Bronchial smooth muscle cell (primary cell): ENCODE data around the gene TMEM150B. TPM values are rescaled to one million over a fixed set of nuclear protein-coding genes. Genes with fewer than 3 reads are reported as not detected.

Source experiments
- total RNA-seq: library from RNA; depleted of rRNA; stranded (reverse); fragments of >200 nt; gene quantifications from 2 replicates; pipeline ENCODE4 v1.2.1, GENCODE V29; 2014

Gene TMEM150B, protein sequence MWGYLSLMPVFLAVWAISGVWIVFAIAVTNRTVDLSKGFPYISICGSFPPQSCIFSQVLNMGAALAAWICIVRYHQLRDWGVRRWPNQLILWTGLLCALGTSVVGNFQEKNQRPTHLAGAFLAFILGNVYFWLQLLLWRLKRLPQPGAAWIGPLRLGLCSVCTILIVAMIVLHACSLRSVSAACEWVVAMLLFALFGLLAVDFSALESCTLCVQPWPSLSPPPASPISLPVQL
- total RNA-seq: not detected in 2 replicates

GRCh38 chr19:55325172-55325571 is at the start of gene TMEM150B:
TSS of gene TMEM150B (minus strand) at chr19:55325341. CDS start at chr19:55321036, 4,305 bp downstream.

DNA sequence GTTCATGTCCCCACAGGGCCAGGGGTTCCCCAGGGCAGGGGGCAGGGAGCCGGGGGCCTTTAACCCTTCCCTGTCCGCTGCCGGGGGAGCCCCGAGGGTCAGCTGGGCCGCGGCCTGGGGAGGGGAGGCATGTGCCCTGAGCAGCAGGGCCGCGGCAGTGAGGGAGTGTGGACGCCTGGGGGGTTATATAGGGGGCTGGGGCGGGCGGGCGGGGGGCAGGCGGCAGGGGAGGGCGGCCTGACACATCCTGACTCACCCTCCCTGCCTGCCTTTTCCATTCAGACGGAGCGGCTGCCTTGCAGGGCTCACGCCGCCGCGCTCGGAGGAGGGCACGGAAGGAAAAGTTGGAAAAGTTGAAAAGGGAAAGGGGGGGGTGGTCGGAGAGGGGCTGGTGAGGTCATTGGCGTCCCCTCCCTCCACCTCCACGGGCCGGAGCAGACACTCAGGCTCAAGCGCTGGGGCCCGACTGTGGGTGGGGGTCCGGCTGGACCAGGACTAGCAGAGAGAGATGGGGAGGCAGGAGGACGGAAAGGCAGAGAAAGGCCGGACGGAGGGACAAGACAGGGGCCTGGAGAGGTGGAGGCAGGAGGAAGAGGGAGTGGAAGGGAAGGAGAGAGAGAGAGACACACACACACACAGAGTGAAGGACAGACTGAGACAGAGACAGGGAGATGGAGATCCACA is 45.3 kb upstream of the TMEM150B start, which contains the start of gene IL11:
Gene IL11 (minus strand): TSS at position 159 of the 684 bp plus-strand sequence. CDS start 153 bp downstream, at position 6.

GRCh38 chr19:55362990-55363716 is 38.0 kb upstream of the TMEM150B start, which contains the start of gene GARIN5B:
TSS of gene GARIN5B (minus strand) at chr19:55363260. CDS start at chr19:55363066, 194 bp downstream.

GRCh38 chr19:55354698-55355212 is 29.6 kb upstream of the TMEM150B start, which contains the start of gene COX6B2:
TSS of gene COX6B2 (minus strand) at chr19:55354719. CDS start at chr19:55354521, 198 bp downstream.

GRCh38 chr19:55339105-55339888 is 14.2 kb upstream of the TMEM150B start, which contains the start of gene KMT5C:
TSS of gene KMT5C (plus strand) at chr19:55339876. CDS start at chr19:55341937, 2,061 bp downstream.

GRCh38 chr19:55283548-55284377 is 41.4 kb downstream of the TMEM150B start, which contains the start of gene BRSK1:
TSS of gene BRSK1 (plus strand) at chr19:55283997. CDS start at chr19:55284443, 446 bp downstream.

DNA sequence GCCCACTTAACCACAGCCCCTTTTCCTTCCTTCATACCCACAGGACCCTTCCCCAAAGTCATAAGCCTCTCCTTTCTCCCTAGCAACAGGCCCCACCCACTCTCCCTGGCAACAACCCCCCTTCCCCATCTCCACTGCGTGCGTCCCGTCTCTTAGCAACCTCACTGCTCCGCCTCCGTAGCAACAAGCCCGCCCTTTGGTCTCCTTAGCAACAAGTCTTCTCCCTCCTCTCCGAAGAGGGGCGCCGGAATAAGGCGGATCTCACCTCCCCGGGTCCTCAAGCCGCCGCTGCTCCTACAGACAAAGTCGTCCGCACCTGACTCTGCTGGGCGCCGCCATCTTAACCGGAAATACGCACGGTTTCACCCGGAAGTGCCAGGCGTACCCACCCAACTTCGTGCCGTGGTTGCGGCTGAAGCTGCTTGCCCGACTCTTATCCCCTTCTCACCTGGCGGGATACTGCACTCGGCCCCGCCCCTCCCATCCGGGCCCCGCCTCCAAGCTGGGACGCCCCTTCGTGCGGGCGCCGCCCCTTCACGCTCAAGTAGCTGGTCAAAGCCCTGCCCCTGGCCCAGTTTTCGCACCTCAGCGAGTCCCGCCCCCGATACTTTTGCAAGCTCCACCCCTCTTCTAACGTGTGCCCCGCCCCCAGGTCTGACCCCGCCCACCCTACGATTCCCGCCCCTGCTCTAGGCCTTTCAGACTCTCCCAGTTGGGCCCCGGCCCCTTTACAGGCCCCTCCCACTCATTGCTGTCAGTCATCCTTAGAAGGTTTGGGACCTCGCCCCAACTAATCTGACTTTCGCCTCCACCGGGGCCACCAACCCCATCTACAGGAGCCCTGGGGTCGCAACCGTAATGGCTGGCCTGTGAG is 45.1 kb downstream of the TMEM150B start, which contains the start of gene HSPBP1:
Gene HSPBP1 (minus strand): TSS at position 341 of the 874 bp plus-strand sequence. CDS start 502 bp downstream, outside the sequence.

Other genes starting within 250 kb of the TMEM150B start
- 0.47 and 0.52 TPM in 2 replicates for gene EPS8L1, start 249.5 kb downstream of the TMEM150B start, total RNA-seq
- gene PPP1R12C, start 207.7 kb downstream of the TMEM150B start, total RNA-seq: 23.5 and 25.4 TPM in 2 replicates
- gene TNNT1, start 176.1 kb downstream of the TMEM150B start, total RNA-seq: 29.6 and 33.3 TPM in 2 replicates
- 0.32 and 0.52 TPM in 2 replicates for gene TNNI3, start 167.6 kb downstream of the TMEM150B start, total RNA-seq
- 0.26 and 0.47 TPM in 2 replicates for gene DNAAF3, start 158.7 kb downstream of the TMEM150B start, total RNA-seq
- 0.09 and 0.16 TPM in 2 replicates for gene SYT5, start 145.1 kb downstream of the TMEM150B start, total RNA-seq
- gene PTPRH, start 115.8 kb downstream of the TMEM150B start, total RNA-seq: 4.1 and 9.8 TPM in 2 replicates
- gene TMEM86B, start 96.6 kb downstream of the TMEM150B start, total RNA-seq: 0.95 and 1.5 TPM in 2 replicates
- 24.0 and 24.4 TPM in 2 replicates for gene PPP6R1, start 66.3 kb downstream of the TMEM150B start, total RNA-seq
- 20.2 and 20.3 TPM in 2 replicates for gene HSPBP1, start 45.2 kb downstream of the TMEM150B start, total RNA-seq
- 3.5 and 7.0 TPM in 2 replicates for gene BRSK1, start 41.3 kb downstream of the TMEM150B start, total RNA-seq
- 7.1 and 10.3 TPM in 2 replicates for gene KMT5C, start 14.5 kb upstream of the TMEM150B start, total RNA-seq
- gene COX6B2, start 29.4 kb upstream of the TMEM150B start, total RNA-seq: 0.16 TPM in 1 of 2 replicates, not detected in the other
- not detected in 2 replicates for gene GARIN5B, start 37.9 kb upstream of the TMEM150B start, total RNA-seq
- gene IL11, start 45.1 kb upstream of the TMEM150B start, total RNA-seq: 0.94 and 1.6 TPM in 2 replicates
- gene TMEM190, start 51.5 kb upstream of the TMEM150B start, total RNA-seq: 0.47 TPM in 1 of 2 replicates, not detected in the other
- gene TMEM238, start 59.0 kb upstream of the TMEM150B start, total RNA-seq: 0.16 TPM in 1 of 2 replicates, not detected in the other
- gene RPL28, start 60.6 kb upstream of the TMEM150B start, total RNA-seq: 202 and 304 TPM in 2 replicates
- 8.6 and 20.3 TPM in 2 replicates for gene UBE2S, start 82.4 kb upstream of the TMEM150B start, total RNA-seq
- gene SHISA7, start 118.0 kb upstream of the TMEM150B start, total RNA-seq: not detected in 2 replicates
- gene ISOC2, start 136.3 kb upstream of the TMEM150B start, total RNA-seq: 38.8 and 58.3 TPM in 2 replicates
- not detected in 2 replicates for gene C19orf85, start 139.4 kb upstream of the TMEM150B start, total RNA-seq
- gene ZNF628, start 151.3 kb upstream of the TMEM150B start, total RNA-seq: 0.47 and 0.69 TPM in 2 replicates
- gene NAT14, start 159.8 kb upstream of the TMEM150B start, total RNA-seq: 9.2 and 16.2 TPM in 2 replicates
- gene SSC5D, start 163.1 kb upstream of the TMEM150B start, total RNA-seq: 3.9 and 13.1 TPM in 2 replicates
- not detected in 2 replicates for gene SBK2, start 211.8 kb upstream of the TMEM150B start, total RNA-seq
- gene SBK3, start 220.2 kb upstream of the TMEM150B start, total RNA-seq: 0.16 TPM in 1 of 2 replicates, not detected in the other